Fibroblast of lung (primary cell): ENCODE measurements around the gene SP140L. TPM values are rescaled to one million over a fixed set of nuclear protein-coding genes. Genes with fewer than 3 reads are reported as not detected.

Experiments
- DNase-seq, 2 donors: peaks; one replicate each; pipeline versions ENCODE4 v3.0.0 to v3.0.0-alpha.2; 2010; ENCODE audit warnings: low read depth in 2 of 2
- H2AFZ ChIP-seq: 2 replicates; pipeline ENCODE4 v1.5.1; 2012; ENCODE audit warnings: low read length, control low read depth, inconsistent platforms
- H3K27ac ChIP-seq: 2 replicates; pipeline ENCODE4 v1.5.1; 2011; ENCODE audit warnings: low read length, control low read depth; ENCODE audit not compliant: insufficient read depth
- H3K27me3 ChIP-seq: 2 replicates; pipeline ENCODE4 v1.5.1; 2011; ENCODE audit warnings: mild to moderate bottlenecking, low read length; ENCODE audit not compliant: control insufficient read depth, insufficient read depth
- H3K36me3 ChIP-seq: 2 replicates; pipeline ENCODE4 v1.5.1; 2011; ENCODE audit warnings: low read length; ENCODE audit not compliant: control insufficient read depth, insufficient read depth
- H3K4me1 ChIP-seq: 2 replicates; pipeline ENCODE4 v1.5.1; 2011; ENCODE audit warnings: low read length; ENCODE audit not compliant: control insufficient read depth, insufficient read depth; ENCODE audit errors: extremely low read depth
- H3K4me2 ChIP-seq: 2 replicates; pipeline ENCODE4 v1.5.1; 2011; ENCODE audit warnings: low read length, control low read depth; ENCODE audit not compliant: insufficient read depth; ENCODE audit errors: extremely low read depth
- H3K4me3 ChIP-seq, 4 experiments: fragments of 200-600 bp in 1 of 4; sonication (generic) in 1 of 4; replicated peaks in 1 of 4; 2 replicates each; pipeline ENCODE4 v1.5.1; 2011 to 2016; ENCODE audit warnings: low read length in 4 of 4, low read depth in 3 of 4, mild to moderate bottlenecking in 3 of 4, control low read depth in 2 of 4, inconsistent platforms in 1 of 4, mixed read lengths in 1 of 4; ENCODE audit not compliant: insufficient read depth in 1 of 4; ENCODE audit errors: control extremely low read depth in 1 of 4
- H3K79me2 ChIP-seq: 2 replicates; pipeline ENCODE4 v1.5.1; 2012; ENCODE audit warnings: mild to moderate bottlenecking, low read length, inconsistent platforms; ENCODE audit not compliant: control insufficient read depth, insufficient read depth
- H3K9ac ChIP-seq: 2 replicates; pipeline ENCODE4 v1.5.1; 2011; ENCODE audit warnings: mild to moderate bottlenecking, low read length, control low read depth; ENCODE audit not compliant: insufficient read depth
- H3K9me3 ChIP-seq: 2 replicates; pipeline ENCODE4 v1.5.1; 2012; ENCODE audit warnings: low read depth, low read length; ENCODE audit not compliant: control insufficient read depth, insufficient read depth
- H4K20me1 ChIP-seq: 2 replicates; pipeline ENCODE4 v1.5.1; 2011; ENCODE audit warnings: low read length; ENCODE audit not compliant: control insufficient read depth, insufficient read depth; ENCODE audit errors: extremely low read depth
- EZH2 ChIP-seq: IDR thresholded peaks from 2 replicates; pipeline ENCODE4 v1.5.1; 2012; ENCODE audit warnings: low read length, control low read depth, mild to moderate bottlenecking; ENCODE audit errors: missing control alignments
- polyA plus RNA-seq, 2 donors: library from polyadenylated mRNA; depleted of rRNA in 1 of 2; stranded (reverse) in 1 of 2; unstranded in 1 of 2; fragments of >200 nt; gene quantifications; 2 replicates each; pipeline ENCODE4 v1.2.1, GENCODE V29; 2011 to 2012; ENCODE audit warnings: missing spikeins in 1 of 2
- total RNA-seq: library from RNA; depleted of rRNA; stranded (reverse); fragments of >200 nt; gene quantifications from 2 replicates; pipeline ENCODE4 v1.2.1, GENCODE V29; 2014
- TF ChIP-seq, protein P1 (sequence below), 2 donors: IDR thresholded peaks in 1 of 2; conservative IDR thresholded peaks in 1 of 2; 1 replicate in 1 of 2; 2 replicates in 1 of 2; pipeline ENCODE4 v1.5.1; 2011 to 2012; ENCODE audit warnings: low read length in 2 of 2, control low read depth in 1 of 2, inconsistent platforms in 1 of 2, low read depth in 1 of 2, mild to moderate bottlenecking in 1 of 2

SP140L gene
- total and polyA plus RNA-seq, 2 donors (not counting 1 experiment from before 2014, with no cell fraction given) = 10.9 to 16.9 TPM

GRCh38 chr2:230410263-230410662, 83.3 kb downstream of the SP140L start:
- H2AFZ ChIP-seq = no peak overlapping the region
- no peaks in the 10 kb centered on the region for H4K20me1 ChIP-seq
- DNase-seq = no peak
- H3K4me1 ChIP-seq = peaks cover 12% of the 10 kb centered on the region
- TF ChIP-seq EZH2 = no peak
- TF ChIP-seq, protein P1, sequence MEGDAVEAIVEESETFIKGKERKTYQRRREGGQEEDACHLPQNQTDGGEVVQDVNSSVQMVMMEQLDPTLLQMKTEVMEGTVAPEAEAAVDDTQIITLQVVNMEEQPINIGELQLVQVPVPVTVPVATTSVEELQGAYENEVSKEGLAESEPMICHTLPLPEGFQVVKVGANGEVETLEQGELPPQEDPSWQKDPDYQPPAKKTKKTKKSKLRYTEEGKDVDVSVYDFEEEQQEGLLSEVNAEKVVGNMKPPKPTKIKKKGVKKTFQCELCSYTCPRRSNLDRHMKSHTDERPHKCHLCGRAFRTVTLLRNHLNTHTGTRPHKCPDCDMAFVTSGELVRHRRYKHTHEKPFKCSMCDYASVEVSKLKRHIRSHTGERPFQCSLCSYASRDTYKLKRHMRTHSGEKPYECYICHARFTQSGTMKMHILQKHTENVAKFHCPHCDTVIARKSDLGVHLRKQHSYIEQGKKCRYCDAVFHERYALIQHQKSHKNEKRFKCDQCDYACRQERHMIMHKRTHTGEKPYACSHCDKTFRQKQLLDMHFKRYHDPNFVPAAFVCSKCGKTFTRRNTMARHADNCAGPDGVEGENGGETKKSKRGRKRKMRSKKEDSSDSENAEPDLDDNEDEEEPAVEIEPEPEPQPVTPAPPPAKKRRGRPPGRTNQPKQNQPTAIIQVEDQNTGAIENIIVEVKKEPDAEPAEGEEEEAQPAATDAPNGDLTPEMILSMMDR (conservative IDR thresholded peaks at IDR 0.05 in 1 of 2, IDR thresholded peaks at IDR 0.05 in 1 of 2; ENCODE audit: low read depth in 1 of 2, low read length in 2 of 2) = no peak
- no peaks in the 10 kb centered on the region for H3K79me2 ChIP-seq
- H3K4me2 ChIP-seq = no peak overlapping the region
- H3K4me3 ChIP-seq = no peak overlapping the region
- no peaks in the 10 kb centered on the region for H3K36me3 ChIP-seq
- no peak overlapping the region for H3K27ac ChIP-seq
- no peaks in the 10 kb centered on the region for H3K9me3 ChIP-seq
- no peak overlapping the region for H3K9ac ChIP-seq
- no peaks in the 10 kb centered on the region for H3K27me3 ChIP-seq

GRCh38 chr2:230410861-230411569, 84.0 kb downstream of the SP140L start:
- Histone ChIP-seq H3K36me3 (no peaks in the 10 kb centered on the region), H3K4me3 (peak overlapping the region; percentile 70 to 88 (median 73)), H3K79me2 (no peaks in the 10 kb centered on the region), H3K9ac (peak overlapping the region; percentile 93), H3K4me1 (peaks cover 12% of the 10 kb centered on the region), H2AFZ (peak overlapping the region; percentile 89), H3K9me3 (no peaks in the 10 kb centered on the region), H3K4me2 (peak overlapping the region; percentile 86), H3K27ac (peak overlapping the region; percentile 95), H3K27me3 (no peaks in the 10 kb centered on the region), H4K20me1 (no peaks in the 10 kb centered on the region)
- TF ChIP-seq EZH2 = no peak
- TF ChIP-seq, protein P1 (conservative IDR thresholded peaks at IDR 0.05 in 1 of 2, IDR thresholded peaks at IDR 0.05 in 1 of 2; ENCODE audit: low read depth in 1 of 2, low read length in 2 of 2) = no peak
- no peak for DNase-seq

GRCh38 chr2:230411570-230412370, 84.8 kb downstream of the SP140L start:
- peaks cover 8% of the 10 kb centered on the region for H3K79me2 ChIP-seq
- H3K27me3 ChIP-seq = no peaks in the 10 kb centered on the region
- peak overlapping the region; percentile 93 for H3K9ac ChIP-seq
- no peaks in the 10 kb centered on the region for H3K9me3 ChIP-seq
- H2AFZ ChIP-seq = peak overlapping the region; percentile 99
- H3K4me1 ChIP-seq = peaks cover 12% of the 10 kb centered on the region
- peak; percentile 57 to 72 for DNase-seq
- peak overlapping the region; percentile 86 for H3K4me2 ChIP-seq
- no peaks in the 10 kb centered on the region for H4K20me1 ChIP-seq
- TF ChIP-seq, protein P1 (conservative IDR thresholded peaks at IDR 0.05 in 1 of 2, IDR thresholded peaks at IDR 0.05 in 1 of 2; ENCODE audit: low read depth in 1 of 2, low read length in 2 of 2) = no peak
- no peak for TF ChIP-seq EZH2
- no peaks in the 10 kb centered on the region for H3K36me3 ChIP-seq
- H3K27ac ChIP-seq = peak overlapping the region; percentile 95
- H3K4me3 ChIP-seq = peak overlapping the region; percentile 70 to 88 (median 73)
